Thyroid gland (tissue), 4 donors: ENCODE measurements around the gene SUSD3. TPM values are rescaled to one million over a fixed set of nuclear protein-coding genes. Genes with fewer than 3 reads are reported as not detected.

Source experiments
- DNase-seq, 2 donors: peaks; one replicate each; pipeline ENCODE4 v3.0.0-alpha.2; 2019
- H3K27ac ChIP-seq, 3 donors: fragments of 200-600 bp; sonication (generic); 1 replicate in 2 of 3; 2 replicates in 1 of 3; pipeline ENCODE4 v1.5.1; 2016 to 2019; ENCODE audit warnings: mild to moderate bottlenecking in 1 of 3, moderate library complexity in 1 of 3
- H3K27me3 ChIP-seq: fragments of 200-600 bp; sonication (generic); one replicate; pipeline ENCODE4 v1.5.1; 2019
- H3K36me3 ChIP-seq, 2 donors: fragments of 200-600 bp; sonication (generic); one replicate each; pipeline ENCODE4 v1.5.1; 2016 to 2019
- H3K4me1 ChIP-seq, 2 donors: fragments of 200-600 bp; sonication (generic); one replicate each; pipeline ENCODE4 v1.5.1; 2017 to 2019
- H3K4me3 ChIP-seq, 3 donors: fragments of 200-600 bp; sonication (generic); replicated peaks in 1 of 3; 1 replicate in 2 of 3; 2 replicates in 1 of 3; pipeline ENCODE4 v1.5.1; 2016; ENCODE audit warnings: mild to moderate bottlenecking in 1 of 3
- H3K9me3 ChIP-seq: fragments of 200-600 bp; sonication (generic); one replicate; pipeline ENCODE4 v1.5.1; 2017
- CTCF ChIP-seq, 6 experiments: fragments of 200-600 bp in 3 of 6; fragments of 450-650 bp in 3 of 6; sonication (generic) in 3 of 6; IDR thresholded peaks; one replicate each; pipeline ENCODE4 v1.5.1; 2016 to 2019; ENCODE audit warnings: antibody characterized with exemption in 6 of 6, mild to moderate bottlenecking in 2 of 6, inconsistent platforms in 1 of 6, moderate library complexity in 1 of 6
- POLR2A ChIP-seq, 2 donors: fragments of 450-650 bp; IDR thresholded peaks; one replicate each; pipeline ENCODE4 v1.6.1; 2017; ENCODE audit warnings: antibody characterized with exemption in 2 of 2, mild to moderate bottlenecking in 2 of 2, moderate library complexity in 1 of 2
- WGBS, 2 donors: methylation state at CpG; one replicate each; pipeline ENCODE4 v1.1.5; 2017; 5-methylcytosine and 5-hydroxymethylcytosine counted together
- intact Hi-C: fragments of 100-400 bp; cut with DNase I; formaldehyde crosslinking; loops from one replicate; pipeline ENCODE4 v1.15.1; 2023
- total RNA-seq, 4 donors: library from RNA; depleted of rRNA; stranded (reverse); fragments of >200 nt; gene quantifications; one replicate each; pipeline ENCODE4 v1.2.3, GENCODE V29; 2016

Gene SUSD3
- total RNA-seq, 4 donors from 2014 or later = 3.6 to 12.6 (median 5.5) TPM

GRCh38 chr9:93033531-93033930 is 25.0 kb upstream of the SUSD3 start:
- intact Hi-C loops = no loop called here
- Histone ChIP-seq H3K27ac (no peak overlapping the region), H3K27me3 (no peaks in the 10 kb centered on the region), H3K4me1 (peaks cover 4 to 8% of the 10 kb centered on the region in 2 donors), H3K36me3 (no peaks in the 10 kb centered on the region), H3K9me3 (no peaks in the 10 kb centered on the region), H3K4me3 (no peak overlapping the region)
- no peak for DNase-seq
- TF ChIP-seq CTCF (IDR thresholded peaks at IDR 0.05) = no peak
- no peak for TF ChIP-seq POLR2A (IDR thresholded peaks at IDR 0.05)
- WGBS, 2 donors = 57 to 74% methylated on average over 5 to 6 of the region's 6 CpGs

GRCh38 chr9:93035106-93035660 is 23.3 kb upstream of the SUSD3 start:
- no peaks in the 10 kb centered on the region for H3K27me3 ChIP-seq
- intact Hi-C loops = no loop called here
- no peak overlapping the region for H3K4me3 ChIP-seq
- H3K27ac ChIP-seq = no peak overlapping the region
- no peaks in the 10 kb centered on the region for H3K36me3 ChIP-seq
- no peaks in the 10 kb centered on the region for H3K9me3 ChIP-seq
- H3K4me1 ChIP-seq = peaks cover 4 to 8% of the 10 kb centered on the region in 2 donors
- no peak for DNase-seq
- 100% methylated on average over 6 of the region's 19 CpGs; no CpG with 5 or more reads in 1 of the 2 donors for WGBS, 2 donors
- TF ChIP-seq CTCF (IDR thresholded peaks at IDR 0.05) = no peak
- TF ChIP-seq POLR2A (IDR thresholded peaks at IDR 0.05) = no peak

GRCh38 chr9:93035821-93036351 is 22.6 kb upstream of the SUSD3 start:
- DNase-seq = no peak
- Histone ChIP-seq H3K9me3 (no peaks in the 10 kb centered on the region), H3K4me1 (peaks cover 4 to 8% of the 10 kb centered on the region in 2 donors), H3K27ac (no peak overlapping the region), H3K4me3 (no peak overlapping the region), H3K27me3 (no peaks in the 10 kb centered on the region), H3K36me3 (no peaks in the 10 kb centered on the region)
- WGBS, 2 donors = 92 to 94% methylated on average over 6 to 12 of the region's 13 CpGs
- no peak for TF ChIP-seq POLR2A (IDR thresholded peaks at IDR 0.05)
- TF ChIP-seq CTCF (IDR thresholded peaks at IDR 0.05) = no peak
- intact Hi-C loops = no loop called here

GRCh38 chr9:93036887-93037475 is 21.5 kb upstream of the SUSD3 start:
- TF ChIP-seq CTCF (IDR thresholded peaks at IDR 0.05) (no peak), POLR2A (IDR thresholded peaks at IDR 0.05) (no peak)
- no peak overlapping the region for H3K4me3 ChIP-seq
- WGBS, 2 donors = 72 to 83% methylated on average over 10 of the region's 13 CpGs
- intact Hi-C loops = no loop called here
- no peaks in the 10 kb centered on the region for H3K9me3 ChIP-seq
- H3K4me1 ChIP-seq = peaks cover 0 to under 1% of the 10 kb centered on the region in 2 donors
- no peaks in the 10 kb centered on the region for H3K36me3 ChIP-seq
- H3K27ac ChIP-seq = no peak overlapping the region
- no peak for DNase-seq
- H3K27me3 ChIP-seq = no peaks in the 10 kb centered on the region

GRCh38 chr9:93037476-93037971 is 21.0 kb upstream of the SUSD3 start:
- no peak for TF ChIP-seq CTCF (IDR thresholded peaks at IDR 0.05)
- no peak for TF ChIP-seq POLR2A (IDR thresholded peaks at IDR 0.05)
- WGBS, 2 donors = 65 to 83% methylated on average over 4 of the region's 13 CpGs
- no peaks in the 10 kb centered on the region for H3K36me3 ChIP-seq
- no peak overlapping the region for H3K27ac ChIP-seq
- no peak for DNase-seq
- H3K4me3 ChIP-seq = no peak overlapping the region
- no peaks in the 10 kb centered on the region for H3K27me3 ChIP-seq
- intact Hi-C loops = no loop called here
- no peaks in the 10 kb centered on the region for H3K4me1 ChIP-seq
- H3K9me3 ChIP-seq = no peaks in the 10 kb centered on the region
